Measurements from ENCODE around the gene RCOR1.

RCOR1 gene

DNA sequence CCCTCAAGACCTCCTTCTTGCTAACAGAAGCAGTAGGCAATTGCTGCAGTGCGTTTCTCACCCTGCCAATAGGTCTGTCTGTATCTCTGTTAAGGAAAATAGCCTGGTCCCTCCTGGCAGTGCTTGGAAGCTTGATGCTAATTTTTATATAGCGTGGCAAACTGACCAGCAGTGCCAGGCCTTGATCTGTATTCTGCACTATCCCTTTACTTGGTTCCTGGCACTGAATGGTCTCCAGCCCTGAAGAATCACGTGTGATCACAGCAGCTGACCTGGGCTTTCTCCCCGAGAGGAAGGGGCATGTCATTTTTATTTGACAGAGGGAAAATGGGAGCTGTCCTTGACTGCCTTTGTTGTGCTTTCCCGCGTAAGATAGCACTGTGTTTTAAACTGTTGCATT is 136.1 kb downstream of the RCOR1 start:
- FAIRE-seq = no peak

- FAIRE-seq = no peak
Measured at GRCh38 chr14:102729268-102729667, 136.8 kb downstream of the RCOR1 start.

DNA sequence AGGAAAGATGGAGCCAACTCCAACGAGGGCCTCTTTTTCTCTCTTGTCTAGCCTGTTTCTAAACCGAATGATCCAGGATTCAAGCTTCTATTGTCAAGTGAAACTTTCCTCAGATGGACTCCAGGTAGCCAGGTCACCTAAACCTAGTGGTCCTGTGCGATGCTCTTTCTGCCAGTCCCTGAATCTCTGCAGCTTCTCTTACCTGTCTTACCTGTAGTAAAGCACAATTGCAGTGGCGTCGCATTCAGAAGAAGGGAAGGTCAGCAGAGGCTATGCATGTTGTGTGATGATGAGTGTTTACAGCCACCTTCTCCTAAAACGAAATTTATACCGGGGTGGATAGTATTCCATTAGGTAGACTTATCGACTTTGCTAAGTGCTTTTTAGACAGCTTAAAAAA is 137.4 kb downstream of the RCOR1 start:
- FAIRE-seq = no peak

DNA sequence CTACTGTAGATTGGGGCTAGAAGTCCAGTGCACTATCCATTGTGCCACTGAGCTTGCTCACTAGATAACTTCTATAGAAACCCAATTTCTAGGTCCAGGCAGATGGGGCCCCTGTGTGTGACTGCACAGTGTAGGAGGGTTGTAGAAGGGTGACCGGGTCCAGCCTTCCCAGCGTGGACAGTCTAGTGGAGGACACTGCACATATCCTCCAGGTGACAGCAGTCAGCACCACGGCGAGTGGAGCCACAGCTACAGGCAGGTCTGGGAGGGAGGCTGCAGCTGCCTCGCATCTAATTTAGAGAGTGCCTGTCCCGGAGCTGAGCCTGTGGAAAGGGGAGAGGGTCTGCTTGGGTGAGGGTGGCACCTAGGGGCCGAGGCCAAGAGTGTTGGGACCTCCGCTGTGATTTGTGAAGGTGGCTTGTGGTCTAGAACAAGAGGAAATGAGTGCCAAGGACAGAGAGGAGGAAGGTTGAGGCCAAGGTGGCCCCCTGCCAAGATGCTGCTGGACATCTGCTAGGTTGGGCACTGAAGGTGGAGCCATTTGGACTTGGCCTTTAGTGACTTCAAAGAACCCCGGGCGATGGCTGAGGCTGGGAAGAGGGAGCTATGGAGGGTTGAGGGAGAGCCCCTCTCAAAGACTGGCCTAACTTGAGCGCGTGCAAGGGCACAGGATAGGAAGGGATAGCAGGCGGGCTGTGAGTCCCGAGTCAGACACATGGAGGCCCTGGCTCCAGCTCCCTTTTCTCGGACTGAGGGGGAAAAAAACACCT is 138.8 kb downstream of the RCOR1 start:
- FAIRE-seq = no peak

DNA sequence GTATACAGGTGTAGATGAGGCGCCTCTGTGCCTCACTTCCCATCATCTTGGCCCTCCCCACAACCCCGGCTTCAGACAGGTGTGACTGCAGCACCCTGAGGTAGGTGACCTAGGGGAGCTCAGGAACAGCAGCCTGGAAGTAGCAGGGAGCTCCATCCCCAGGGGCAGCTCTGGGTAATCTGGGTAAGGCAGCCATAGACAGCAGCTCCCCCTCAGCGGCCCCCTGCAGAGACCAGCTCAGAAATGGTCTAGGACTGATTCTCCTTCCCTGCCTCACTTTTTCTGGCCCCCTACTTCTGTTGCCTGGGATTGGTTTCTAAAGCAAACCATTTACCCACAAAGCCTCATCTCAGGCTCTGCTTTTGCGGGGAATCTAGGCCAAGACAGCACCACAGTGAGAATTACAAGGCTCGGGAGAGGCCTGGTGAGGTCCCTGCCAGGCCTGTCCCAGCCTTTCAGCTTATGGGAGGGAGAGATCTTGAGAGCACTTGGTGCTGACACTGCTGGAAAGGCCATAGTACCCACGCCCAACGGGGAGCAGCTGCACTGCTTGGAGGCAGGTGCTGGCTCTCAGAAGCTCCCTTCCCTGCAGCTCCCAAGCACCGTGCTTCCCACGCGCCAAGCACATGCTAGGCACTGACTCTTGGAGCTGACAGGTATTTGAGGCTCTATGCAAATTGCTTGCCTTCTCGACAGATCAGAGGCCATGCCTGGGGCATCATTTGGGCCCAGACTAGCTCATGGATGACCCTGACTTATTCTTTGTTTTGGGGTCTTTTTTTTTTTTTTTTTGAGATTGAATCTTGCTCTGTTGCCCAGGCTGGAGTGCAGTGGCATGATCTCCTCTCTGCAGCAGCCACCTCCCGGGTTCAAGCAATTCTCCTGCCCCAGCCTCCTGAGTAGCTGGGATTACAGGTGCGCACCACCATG is 139.7 kb downstream of the RCOR1 start:
- no peak for FAIRE-seq

DNA sequence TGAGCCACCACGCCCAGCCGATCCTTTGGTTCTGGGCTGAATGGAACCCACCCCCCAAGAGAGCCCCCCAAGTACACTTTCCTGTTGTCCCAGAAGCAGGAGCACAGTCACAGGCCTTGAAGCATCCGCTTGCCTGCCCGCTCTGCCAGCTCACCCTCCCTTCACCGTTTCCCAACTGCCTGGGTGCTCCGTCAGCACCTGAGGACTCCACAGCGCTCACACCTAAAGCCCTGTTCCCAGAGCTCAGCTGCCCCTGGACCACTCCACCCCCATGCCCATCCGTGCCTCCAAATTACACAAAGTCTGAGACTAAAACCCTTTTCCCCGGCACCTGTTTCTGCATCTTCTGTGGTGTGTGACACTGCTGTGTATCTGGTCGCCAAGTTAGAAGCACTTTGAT is 140.5 kb downstream of the RCOR1 start:
- FAIRE-seq = no peak

- FAIRE-seq = no peak
Measured at GRCh38 chr14:102733326-102733725, 140.9 kb downstream of the RCOR1 start.

- FAIRE-seq = no peak
Measured at GRCh38 chr14:102734436-102734835, 142.0 kb downstream of the RCOR1 start.

DNA sequence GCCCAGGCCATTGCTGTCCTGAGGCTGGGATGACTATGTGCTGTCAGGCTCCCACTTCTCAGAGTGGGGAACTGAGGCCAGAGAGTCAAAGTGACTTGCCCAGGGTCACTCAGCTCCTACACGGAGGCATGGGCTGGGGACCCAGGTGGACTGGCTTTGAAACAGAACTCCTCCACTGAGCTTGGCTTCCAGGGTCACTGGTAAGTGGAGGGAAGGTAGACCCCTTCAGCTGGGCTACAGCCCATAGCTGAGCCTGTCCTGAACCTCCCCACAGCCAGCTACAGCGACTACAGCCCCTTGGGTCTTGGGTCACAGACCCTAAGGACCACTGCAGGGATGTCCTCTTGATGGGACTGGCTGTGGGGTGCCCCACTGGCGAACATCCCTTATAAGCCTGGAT is 144.5 kb downstream of the RCOR1 start:
- no peak for FAIRE-seq

- no peak for FAIRE-seq
Measured at GRCh38 chr14:102737402-102738372, 145.2 kb downstream of the RCOR1 start.

DNA sequence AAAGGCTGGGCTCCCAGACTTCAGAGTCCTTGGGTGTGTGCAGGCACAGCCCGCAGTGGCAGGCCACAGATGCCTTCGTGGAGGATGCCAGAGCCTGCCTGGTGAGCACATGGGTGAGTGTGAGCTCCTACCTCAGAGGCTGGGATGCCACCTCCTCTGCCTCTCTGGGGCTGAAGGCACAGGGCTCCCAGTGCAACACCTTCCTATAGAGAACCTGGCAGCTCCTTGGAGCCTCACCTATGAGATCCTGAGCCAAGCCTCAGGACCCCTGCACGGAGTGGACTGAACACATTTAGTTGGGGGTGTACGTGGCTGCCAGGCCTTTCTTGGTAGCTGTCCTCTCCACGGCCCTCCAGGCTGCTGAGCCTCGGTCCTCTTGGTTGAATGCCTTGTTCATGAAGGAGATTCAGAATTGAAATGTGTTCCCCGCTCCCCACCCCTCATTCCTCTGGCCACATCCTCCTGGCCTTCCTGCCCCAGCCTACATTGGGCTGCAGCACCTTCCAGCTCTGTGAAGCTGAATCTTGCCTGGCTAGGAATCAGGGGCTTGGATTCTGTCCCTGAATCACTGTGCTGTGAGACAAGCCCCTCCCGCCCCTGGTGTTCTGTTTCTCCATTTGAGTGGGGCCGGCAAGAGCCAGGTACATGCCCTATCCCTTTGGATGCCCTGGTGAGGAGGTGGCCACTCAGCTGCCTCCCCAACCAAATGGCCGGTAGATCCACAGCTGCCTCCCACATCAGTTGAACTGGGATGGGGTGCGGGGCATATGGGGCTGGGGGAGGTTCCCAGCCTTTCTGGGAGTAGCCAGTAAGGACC is 146.1 kb downstream of the RCOR1 start:
- no peak for FAIRE-seq

DNA sequence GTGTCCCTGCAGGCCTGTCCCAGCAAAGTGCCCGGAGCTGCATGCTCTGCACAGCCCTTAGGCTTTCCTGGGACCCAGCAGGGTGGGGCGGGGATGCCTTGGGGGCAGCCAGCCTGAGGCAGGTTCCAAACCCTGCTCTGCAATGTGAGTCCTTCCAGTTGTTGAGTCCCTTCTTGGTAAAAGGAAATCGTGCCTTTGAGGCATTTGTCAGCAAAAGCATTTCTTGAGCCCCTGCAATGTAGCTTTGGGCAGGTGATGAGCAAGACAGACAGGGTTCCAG is 146.7 kb downstream of the RCOR1 start:
- no peak for FAIRE-seq

- no peak for FAIRE-seq
Measured at GRCh38 chr14:102746634-102747438, 154.4 kb downstream of the RCOR1 start.

DNA sequence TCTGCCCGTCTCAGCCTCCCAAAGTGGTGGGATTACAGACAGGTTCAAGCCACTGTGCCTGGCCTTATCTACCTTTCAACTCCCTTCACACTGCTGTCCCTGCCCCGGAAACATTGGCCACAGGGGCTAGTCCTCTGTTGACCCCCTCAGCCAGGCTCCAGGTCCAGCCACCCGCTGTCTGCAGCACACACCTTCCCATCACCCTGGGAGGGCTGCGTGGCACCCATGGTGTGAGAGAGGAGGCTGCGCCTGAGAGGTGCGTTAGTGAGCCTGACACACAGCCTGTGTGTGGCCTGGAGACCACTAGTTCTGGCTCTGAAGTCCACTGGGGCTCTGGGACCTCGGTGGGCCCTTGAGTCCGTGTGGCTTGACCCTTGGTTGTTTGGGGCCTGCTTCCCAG is 156.4 kb downstream of the RCOR1 start:
- FAIRE-seq = no peak

DNA sequence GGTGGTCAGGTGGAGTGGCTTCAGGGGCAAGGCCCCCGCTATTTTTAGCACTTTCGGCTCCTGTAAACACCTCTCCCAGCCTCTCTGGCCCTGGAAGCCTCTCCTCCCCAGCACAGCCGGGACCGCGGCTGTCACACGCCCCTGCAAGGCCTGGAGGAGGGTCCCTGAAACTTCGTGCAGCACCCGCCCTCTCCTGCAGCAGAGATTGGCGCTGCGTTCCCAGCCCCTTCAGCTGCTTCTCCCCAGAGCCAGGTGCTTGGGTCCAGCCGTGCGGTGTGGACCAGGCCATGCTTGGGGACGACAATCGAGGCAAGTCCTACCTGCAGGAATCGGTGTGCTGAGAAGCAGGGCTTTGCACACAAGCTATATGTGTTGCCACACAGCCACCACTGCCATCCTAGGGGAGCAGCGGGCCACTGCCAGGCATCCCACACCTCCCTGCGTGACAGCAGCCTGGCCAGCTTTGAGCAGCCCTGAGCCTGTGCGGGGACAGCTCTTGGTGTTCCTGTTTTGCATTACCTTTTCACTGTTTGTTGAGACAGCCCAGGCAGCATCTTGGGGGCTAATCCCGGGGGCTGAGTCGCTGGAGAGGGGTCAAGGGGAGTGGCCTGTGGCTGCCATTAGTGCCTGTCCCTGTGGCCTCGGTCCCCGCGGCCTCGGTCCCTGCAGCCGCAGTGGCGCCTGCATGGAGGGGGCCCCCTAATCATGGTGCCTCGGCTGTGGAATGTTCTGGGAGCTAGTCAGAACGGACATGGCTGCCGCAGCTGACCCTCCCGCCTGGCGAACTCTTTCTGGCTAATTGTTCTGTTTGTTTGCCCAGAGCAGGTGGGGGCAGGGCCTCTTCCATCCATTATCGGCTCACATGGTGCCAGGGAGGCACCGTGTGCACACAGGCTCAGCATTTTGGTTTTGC is 157.2 kb downstream of the RCOR1 start:
- no peak for FAIRE-seq

DNA sequence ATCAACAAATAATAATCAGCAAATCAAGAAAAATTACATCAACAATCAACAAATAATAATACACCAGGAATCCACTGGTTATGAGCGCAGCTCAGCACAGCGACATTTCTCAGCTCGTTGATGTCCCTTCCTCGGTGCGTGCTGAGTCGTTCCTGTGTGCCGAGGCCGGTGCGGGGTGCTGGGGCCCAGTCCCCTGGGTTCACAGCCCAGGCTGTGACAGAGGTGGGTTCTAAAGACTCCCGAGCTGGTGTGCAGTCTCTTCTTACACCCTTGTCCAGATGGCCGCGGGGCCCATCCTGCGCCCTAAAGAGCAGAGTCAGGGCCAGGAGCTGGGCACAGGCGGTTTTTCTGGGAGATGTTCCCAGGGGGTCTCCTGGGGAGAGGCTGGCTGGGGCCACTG is 157.9 kb downstream of the RCOR1 start:
- FAIRE-seq = no peak

DNA sequence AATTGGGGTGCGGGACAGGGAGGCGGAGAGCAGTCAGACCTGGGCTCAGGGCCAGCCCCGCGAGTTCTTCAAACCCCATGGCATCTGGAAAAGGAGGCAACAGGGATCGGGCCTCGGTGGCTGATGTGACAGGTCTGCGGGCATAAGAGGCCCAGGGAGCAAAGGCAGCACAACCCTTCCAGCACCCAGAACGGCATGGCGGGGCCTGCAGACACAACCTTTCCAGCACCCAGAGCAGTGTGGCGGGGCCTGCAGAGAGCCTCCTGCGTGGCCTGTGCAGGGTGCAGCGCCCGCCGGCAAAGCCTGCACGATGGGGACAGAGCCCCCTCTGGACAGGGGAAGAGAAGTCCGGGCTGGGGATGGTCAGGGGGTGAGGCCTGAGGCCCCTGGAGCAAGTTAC is 158.6 kb downstream of the RCOR1 start:
- no peak for FAIRE-seq

DNA sequence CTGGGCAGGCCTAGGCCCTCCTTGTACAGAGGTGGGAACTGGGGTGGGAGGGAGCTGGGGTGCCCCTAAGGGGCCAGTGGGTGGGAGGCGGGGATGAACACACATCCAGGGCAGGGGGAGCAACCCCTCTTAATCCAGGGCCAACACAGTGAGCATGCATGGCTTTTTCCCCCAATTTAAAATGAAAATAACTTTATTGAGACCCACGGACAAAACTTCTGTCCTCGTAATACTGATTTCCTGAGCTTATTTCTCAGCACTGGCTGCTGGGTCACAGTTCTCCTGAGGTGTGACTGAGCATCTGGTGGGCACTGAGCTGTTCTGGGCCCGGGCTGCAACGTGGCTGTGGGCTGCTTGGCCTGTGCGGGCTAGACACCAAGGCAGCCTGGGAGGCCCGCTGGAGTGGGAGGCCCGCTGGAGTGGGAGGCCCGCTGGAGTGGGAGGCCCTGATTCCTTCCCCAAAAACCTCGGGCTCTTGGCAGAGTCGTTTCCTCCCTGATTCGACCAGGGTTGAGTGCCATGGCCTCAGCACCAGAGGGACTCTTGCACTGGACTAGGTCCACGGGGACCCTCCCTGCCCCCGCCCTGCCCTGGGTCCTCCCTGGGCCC is 159.9 kb downstream of the RCOR1 start:
- no peak for FAIRE-seq

DNA sequence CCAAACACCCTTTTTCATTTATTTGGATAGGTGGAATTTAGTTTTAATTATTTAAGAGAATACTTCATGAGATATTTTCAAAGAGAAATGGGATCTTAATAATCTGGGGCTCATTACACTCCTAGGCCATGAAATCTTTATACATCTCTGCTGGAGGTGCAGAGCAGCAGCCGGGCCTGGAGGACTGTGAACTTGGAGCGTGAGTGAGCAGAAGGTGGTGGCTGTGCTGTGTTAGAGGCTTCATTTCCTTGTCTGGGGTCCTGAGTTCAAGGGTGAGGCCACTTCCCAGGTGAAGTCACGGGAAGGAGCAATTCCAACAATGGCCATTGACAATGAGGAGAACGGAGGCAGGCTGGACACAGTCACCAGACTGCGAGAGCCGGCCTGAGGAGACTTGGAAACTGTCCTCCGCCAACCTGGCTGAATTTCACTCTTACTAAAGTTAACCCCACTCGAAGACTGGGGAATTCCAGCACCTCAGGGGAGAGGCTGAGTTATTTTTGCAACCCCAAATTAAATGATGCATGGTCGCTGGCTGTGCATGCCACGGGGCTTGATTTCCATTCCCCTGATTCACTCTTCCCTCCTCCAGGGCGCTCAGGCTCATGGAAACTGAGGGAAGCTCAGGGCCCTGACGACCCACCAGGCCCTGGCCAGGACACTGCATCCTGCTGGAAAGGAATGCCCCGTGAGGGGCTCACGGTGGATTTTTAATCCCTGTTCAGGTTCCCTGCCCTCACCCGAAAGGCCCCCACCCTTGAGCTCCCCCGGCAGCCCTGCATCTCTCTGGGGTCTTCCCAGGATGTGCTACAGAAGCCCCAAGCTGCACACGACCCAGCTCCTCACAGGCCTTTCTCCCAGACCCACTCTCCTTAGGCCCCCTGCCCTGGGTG is 162.2 kb downstream of the RCOR1 start:
- FAIRE-seq = no peak
